PC-9 (cell line): ENCODE data around the gene RUFY3. TPM values are rescaled to one million over a fixed set of nuclear protein-coding genes. Genes with fewer than 3 reads are reported as not detected.

ENCODE experiments used
- BruUV-seq: library from RNA; stranded (reverse); fragments of 400-500 nt; replicated peaks from 2 replicates; lab custom pipeline; 2021; lab: Mats Ljungman, UMichigan
- CTCF ChIA-PET: fragments of 300-600 bp; sonication (Branson Sonifier 250); formaldehyde crosslinking; loops from one replicate; lab custom pipeline; 2022; ENCODE audit warnings: antibody characterized with exemption; lab: Charles Lee
- POLR2A ChIA-PET: fragments of 300-600 bp; sonication (Branson Sonifier 250); formaldehyde crosslinking; loops from one replicate; lab custom pipeline; 2022; ENCODE audit warnings: antibody characterized with exemption; ENCODE audit not compliant: unreplicated experiment; lab: Charles Lee
- DNase-seq, 2 experiments: peaks; one replicate each; pipeline versions ENCODE4 v3.0.0 to v3.0.0-alpha.2; 2015 to 2022; ENCODE audit warnings: mixed read lengths in 1 of 2
- H2AFZ ChIP-seq: fragments of 200-600 bp; sonication (generic); 2 replicates; pipeline ENCODE4 v1.8.1; 2017; ENCODE audit warnings: antibody characterized with exemption
- H3F3A ChIP-seq: fragments of 200-600 bp; sonication (generic); 2 replicates; pipeline ENCODE4 v1.8.1; 2017; ENCODE audit warnings: antibody characterized with exemption, mild to moderate bottlenecking, low read depth; ENCODE audit not compliant: insufficient read depth
- H3K27ac ChIP-seq: fragments of 200-600 bp; sonication (generic); 2 replicates; pipeline ENCODE4 v1.6.1; 2016; ENCODE audit warnings: mixed run types
- H3K27me3 ChIP-seq: fragments of 200-600 bp; sonication (generic); 2 replicates; pipeline ENCODE4 v1.6.1; 2016; ENCODE audit warnings: low read depth, mixed run types; ENCODE audit not compliant: insufficient read depth
- H3K36me3 ChIP-seq: fragments of 200-600 bp; sonication (generic); 2 replicates; pipeline ENCODE4 v1.6.1; 2016; ENCODE audit warnings: low read depth, mixed run types
- H3K4me1 ChIP-seq: fragments of 200-600 bp; sonication (generic); replicated peaks from 2 replicates; pipeline ENCODE4 v1.6.1; 2016; ENCODE audit warnings: mixed run types; ENCODE audit not compliant: insufficient read depth
- H3K4me2 ChIP-seq: fragments of 200-600 bp; sonication (generic); 2 replicates; pipeline ENCODE4 v1.6.1; 2017; ENCODE audit warnings: mixed run types
- H3K4me3 ChIP-seq: fragments of 200-600 bp; sonication (generic); 2 replicates; pipeline ENCODE4 v1.6.1; 2016; ENCODE audit warnings: mixed run types
- H3K79me2 ChIP-seq: fragments of 200-600 bp; sonication (generic); 2 replicates; pipeline ENCODE4 v1.6.1; 2017; ENCODE audit warnings: low read depth, mixed run types
- H3K9me2 ChIP-seq: fragments of 200-600 bp; sonication (generic); 2 replicates; pipeline ENCODE4 v1.8.1; 2017; ENCODE audit warnings: mild to moderate bottlenecking; ENCODE audit not compliant: insufficient read depth
- H3K9me3 ChIP-seq: fragments of 200-600 bp; sonication (generic); 2 replicates; pipeline ENCODE4 v1.8.1; 2016; ENCODE audit warnings: low read depth; ENCODE audit not compliant: insufficient read depth
- H4K20me1 ChIP-seq: fragments of 200-600 bp; sonication (generic); 2 replicates; pipeline ENCODE4 v1.8.1; 2017; ENCODE audit not compliant: insufficient read depth
- CTCF ChIP-seq: fragments of 200-600 bp; sonication (generic); conservative IDR thresholded peaks from 2 replicates; pipeline ENCODE4 v1.6.1; 2017; ENCODE audit warnings: mixed run types, antibody characterized with exemption, mild to moderate bottlenecking, moderate library complexity
- EZH2 ChIP-seq: fragments of 200-600 bp; sonication (generic); IDR thresholded peaks from 2 replicates; pipeline ENCODE4 v1.8.0; 2017; ENCODE audit warnings: antibody characterized with exemption, low read depth
- intact Hi-C: fragments of 100-400 bp; cut with micrococcal nuclease; formaldehyde crosslinking; loops from one replicate; pipeline ENCODE4 v1.10.0; 2022; ENCODE audit not compliant: unreplicated experiment
- total RNA-seq: library from RNA; stranded (reverse); gene quantifications from 2 replicates; pipeline ENCODE4 v1.2.3, GENCODE V29; 2021

Gene RUFY3
- total RNA-seq, 1 experiment from 2014 or later: 23.6 TPM

GRCh38 chr4:70676554-70677090, 45.1 kb upstream of the RUFY3 start:
- TF ChIP-seq CTCF (no peak), EZH2 (no peak)
- BruUV-seq: no TSS peak
- H3K4me3 ChIP-seq: no peak overlapping the region
- no peaks in the 10 kb centered on the region for H3K79me2 ChIP-seq
- ChIA-PET CTCF (no interaction called here), POLR2A (interaction anchor here (0.6 kb wide), 1 partner anchor 189 kb away, joined by 7 read pairs; no protein-coding TSS in a partner anchor)
- no peaks in the 10 kb centered on the region for H3F3A ChIP-seq
- no peaks in the 10 kb centered on the region for H3K9me3 ChIP-seq
- intact Hi-C loops: no loop called here
- no peak overlapping the region for H3K4me2 ChIP-seq
- H3K27ac ChIP-seq: no peak overlapping the region
- H3K27me3 ChIP-seq: no peaks in the 10 kb centered on the region
- no peaks in the 10 kb centered on the region for H3K9me2 ChIP-seq
- no peaks in the 10 kb centered on the region for H4K20me1 ChIP-seq
- no peak for DNase-seq
- no peaks in the 10 kb centered on the region for H3K36me3 ChIP-seq
- H2AFZ ChIP-seq: no peak overlapping the region
- H3K4me1 ChIP-seq: no peaks in the 10 kb centered on the region

GRCh38 chr4:70678383-70678999, 43.3 kb upstream of the RUFY3 start:
- intact Hi-C loops: no loop called here
- H3K27me3 ChIP-seq: no peaks in the 10 kb centered on the region
- ChIA-PET CTCF (no interaction called here), POLR2A (no interaction called here)
- no peaks in the 10 kb centered on the region for H3K36me3 ChIP-seq
- H4K20me1 ChIP-seq: no peaks in the 10 kb centered on the region
- H3K27ac ChIP-seq: no peak overlapping the region
- H3K4me3 ChIP-seq: no peak overlapping the region
- H3K9me3 ChIP-seq: no peaks in the 10 kb centered on the region
- no peak overlapping the region for H2AFZ ChIP-seq
- no peaks in the 10 kb centered on the region for H3K9me2 ChIP-seq
- H3K79me2 ChIP-seq: no peaks in the 10 kb centered on the region
- no peaks in the 10 kb centered on the region for H3F3A ChIP-seq
- no peak for TF ChIP-seq CTCF
- no peak for TF ChIP-seq EZH2
- BruUV-seq: no TSS peak
- no peaks in the 10 kb centered on the region for H3K4me1 ChIP-seq
- no peak overlapping the region for H3K4me2 ChIP-seq
- DNase-seq: no peak

- no peaks in the 10 kb centered on the region for H3K9me3 ChIP-seq
- H3K9me2 ChIP-seq: no peaks in the 10 kb centered on the region
- H2AFZ ChIP-seq: no peak overlapping the region
- TF ChIP-seq EZH2: no peak
- POLR2A ChIA-PET: no interaction called here
- no peaks in the 10 kb centered on the region for H3F3A ChIP-seq
- no peaks in the 10 kb centered on the region for H3K79me2 ChIP-seq
- BruUV-seq: no TSS peak
- DNase-seq: no peak
- no peaks in the 10 kb centered on the region for H4K20me1 ChIP-seq
- H3K4me3 ChIP-seq: no peak overlapping the region
- CTCF ChIA-PET: no interaction called here
- no peak overlapping the region for H3K4me2 ChIP-seq
- no peaks in the 10 kb centered on the region for H3K4me1 ChIP-seq
- H3K27ac ChIP-seq: no peak overlapping the region
- intact Hi-C loops: loop anchor here (10.0 kb wide), 2 partner anchors 76 to 314 kb away; partner anchors contain the start of gene DCK
- no peaks in the 10 kb centered on the region for H3K36me3 ChIP-seq
- H3K27me3 ChIP-seq: no peaks in the 10 kb centered on the region
Measured at GRCh38 chr4:70680934-70681333, 40.8 kb upstream of the RUFY3 start.
